GM23338 (cell line): ENCODE measurements around the gene RUSF1. TPM values are rescaled to one million over a fixed set of nuclear protein-coding genes. Genes with fewer than 3 reads are reported as not detected.

Source experiments
- ATAC-seq: fragments of 200-7000 bp; cut with Tn5 transposase; 3 replicates; pipeline ENCODE4 v1.9.1; 2020
- DNase-seq: peaks from one replicate; pipeline ENCODE4 v3.0.0-alpha.2; 2015; ENCODE audit warnings: low spot score
- H2AFZ ChIP-seq: fragments of 200-600 bp; sonication (generic); 2 replicates; pipeline ENCODE4 v1.8.0; 2016; ENCODE audit warnings: antibody characterized with exemption, mild to moderate bottlenecking, moderate library complexity
- H3F3A ChIP-seq: fragments of 200-600 bp; sonication (generic); replicated peaks from 2 replicates; pipeline ENCODE4 v1.8.0; 2017; ENCODE audit warnings: antibody characterized with exemption, mixed run types, low read depth
- H3K27ac ChIP-seq: fragments of 200-600 bp; sonication (generic); 2 replicates; pipeline ENCODE4 v1.6.1; 2016; ENCODE audit warnings: low read depth
- H3K27me3 ChIP-seq: fragments of 200-600 bp; sonication (generic); 2 replicates; pipeline ENCODE4 v1.8.0; 2016; ENCODE audit warnings: mild to moderate bottlenecking, mixed run types, moderate library complexity; ENCODE audit not compliant: insufficient read depth
- H3K36me3 ChIP-seq: fragments of 200-600 bp; sonication (generic); 2 replicates; pipeline ENCODE4 v1.8.0; 2016; ENCODE audit warnings: mild to moderate bottlenecking; ENCODE audit not compliant: insufficient read depth
- H3K4me1 ChIP-seq: fragments of 200-600 bp; sonication (generic); 2 replicates; pipeline ENCODE4 v1.8.0; 2016; ENCODE audit warnings: mild to moderate bottlenecking, moderate library complexity; ENCODE audit not compliant: insufficient read depth
- H3K4me2 ChIP-seq: fragments of 200-600 bp; sonication (generic); 2 replicates; pipeline ENCODE4 v1.7.1; 2017; ENCODE audit warnings: mixed run types
- H3K4me3 ChIP-seq: fragments of 200-600 bp; sonication (generic); 2 replicates; pipeline ENCODE4 v1.6.1; 2016; ENCODE audit warnings: mixed run types
- H3K79me2 ChIP-seq: fragments of 200-600 bp; sonication (generic); replicated peaks from 2 replicates; pipeline ENCODE4 v1.8.0; 2017; ENCODE audit warnings: mild to moderate bottlenecking; ENCODE audit not compliant: insufficient read depth
- H3K9me2 ChIP-seq: fragments of 200-600 bp; sonication (generic); 2 replicates; pipeline ENCODE4 v1.8.0; 2017; ENCODE audit not compliant: insufficient read depth
- H4K20me1 ChIP-seq: fragments of 200-600 bp; sonication (generic); replicated peaks from 2 replicates; pipeline ENCODE4 v1.8.0; 2017; ENCODE audit warnings: mild to moderate bottlenecking; ENCODE audit not compliant: insufficient read depth
- H3K27ac Mint-ChIP-seq: 2 replicates; pipeline ENCODE4 v1.8.0; 2020; ENCODE audit warnings: inconsistent platforms, mild to moderate bottlenecking, moderate library complexity, mixed read lengths
- H3K27me3 Mint-ChIP-seq: 3 replicates; pipeline ENCODE4 v1.8.0; 2022; ENCODE audit warnings: low read depth, mild to moderate bottlenecking, moderate library complexity, mixed read lengths, inconsistent platforms; ENCODE audit not compliant: insufficient read depth, poor library complexity
- H3K36me3 Mint-ChIP-seq: 3 replicates; pipeline ENCODE4 v1.8.0; 2021; ENCODE audit warnings: low read depth, mild to moderate bottlenecking, inconsistent platforms, moderate library complexity, mixed read lengths
- H3K4me1 Mint-ChIP-seq: 3 replicates; pipeline ENCODE4 v1.8.0; 2020; ENCODE audit warnings: mild to moderate bottlenecking, inconsistent platforms, mixed read lengths
- H3K4me3 Mint-ChIP-seq: 3 replicates; pipeline ENCODE4 v1.8.0; 2021; ENCODE audit warnings: moderate library complexity, mild to moderate bottlenecking, inconsistent platforms, mixed read lengths
- H3K9me3 Mint-ChIP-seq: 3 replicates; pipeline ENCODE4 v1.8.0; 2020; ENCODE audit warnings: moderate library complexity, mild to moderate bottlenecking, inconsistent platforms, mixed read lengths
- CTCF ChIP-seq, 2 experiments: fragments of 200-600 bp in 1 of 2; sonication (generic) in 1 of 2; conservative IDR thresholded peaks; 2 replicates each; pipeline versions ENCODE4 v1.5.1 to v1.6.1; 2016 to 2017; ENCODE audit warnings: antibody characterized with exemption in 2 of 2, low read depth in 2 of 2, mild to moderate bottlenecking in 2 of 2, moderate library complexity in 1 of 2
- ETS1 ChIP-seq: IDR thresholded peaks from 2 replicates; pipeline ENCODE4 v1.6.1; 2016; ENCODE audit warnings: antibody characterized with exemption
- EZH2 ChIP-seq: fragments of 200-600 bp; sonication (generic); IDR thresholded peaks from one replicate; pipeline ENCODE4 v1.8.0; 2017; ENCODE audit warnings: antibody characterized with exemption, mild to moderate bottlenecking, low read depth; ENCODE audit not compliant: unreplicated experiment
- EZH2phosphoT487 ChIP-seq: fragments of 200-600 bp; sonication (generic); IDR thresholded peaks from one replicate; pipeline ENCODE4 v1.8.1; 2018; ENCODE audit warnings: antibody characterized with exemption; ENCODE audit not compliant: unreplicated experiment
- JUNB ChIP-seq: IDR thresholded peaks from one replicate; pipeline ENCODE4 v1.6.1; 2016; ENCODE audit warnings: antibody characterized with exemption; ENCODE audit not compliant: unreplicated experiment
- NANOG ChIP-seq: IDR thresholded peaks from 2 replicates; pipeline ENCODE4 v1.6.1; 2016; ENCODE audit warnings: antibody characterized with exemption, borderline replicate concordance
- POLR2AphosphoS5 ChIP-seq: IDR thresholded peaks from 2 replicates; pipeline ENCODE4 v1.6.1; 2016; ENCODE audit warnings: antibody characterized with exemption, low read depth
- REST ChIP-seq: IDR thresholded peaks from one replicate; pipeline ENCODE4 v1.6.1; 2018; ENCODE audit warnings: antibody characterized with exemption; ENCODE audit not compliant: unreplicated experiment
- STAT1 ChIP-seq: IDR thresholded peaks from one replicate; pipeline ENCODE4 v1.6.1; 2016; ENCODE audit warnings: antibody characterized with exemption; ENCODE audit not compliant: unreplicated experiment
- ZNF114 ChIP-seq: fragments of 250-450 bp; sonication (Bioruptor Pico); IDR thresholded peaks from 2 replicates; pipeline ENCODE4 v1.5.0; 2020; ENCODE audit warnings: mild to moderate bottlenecking, moderate library complexity
- polyA plus RNA-seq: library from polyadenylated mRNA; unstranded; fragments of >200 nt; fragmentation: Nextera tagmentation; extraction: Ambion mirVana; gene quantifications from 2 replicates; pipeline ENCODE4 v1.2.1, GENCODE V29; 2016
- total RNA-seq: library from RNA; depleted of rRNA; stranded (reverse); fragments of >200 nt; shearing (Covaris generic); gene quantifications from 2 replicates; pipeline ENCODE4 v1.2.3, GENCODE V29; 2014

The RUSF1 gene
- total and polyA plus RNA-seq, 2 experiments from 2014 or later: 8.9 to 36.1 TPM

- Histone ChIP-seq H3K27me3 (peaks cover 69% of the 10 kb centered on the region), H4K20me1 (no peaks in the 10 kb centered on the region), H3K79me2 (no peaks in the 10 kb centered on the region), H3K4me2 (peak overlapping the region; percentile 85), H2AFZ (peak overlapping the region; percentile 97), H3K9me2 (no peaks in the 10 kb centered on the region), H3K4me1 (peaks cover 18% of the 10 kb centered on the region), H3K36me3 (no peaks in the 10 kb centered on the region), H3F3A (peaks cover 3% of the 10 kb centered on the region; the same call in 1 of the 2 replicates), H3K27ac (no peak overlapping the region), H3K4me3 (peak overlapping the region; percentile 76)
- Mint-ChIP-seq H3K27me3 (peaks cover 30% of the 10 kb centered on the region), H3K36me3 (no peaks in the 10 kb centered on the region), H3K4me3 (peak overlapping the region; percentile 83), H3K4me1 (peaks cover 28% of the 10 kb centered on the region), H3K27ac (no peak overlapping the region), H3K9me3 (no peaks in the 10 kb centered on the region; the same call in 1 of the 3 replicates)
- peak; percentile 53 for TF ChIP-seq EZH2
- TF ChIP-seq POLR2AphosphoS5: 0 out of 2 replicates have a peak, but pooled peaks have one; percentile 19
- TF ChIP-seq EZH2phosphoT487: no peak
- ATAC-seq (peak; percentile 73), DNase-seq (peak; percentile 70)
These were observed 21.1 kb upstream of the RUSF1 start for GRCh38 chr16:31529108-31529936.

GRCh38 chr16:31528523-31529107 is 20.4 kb upstream of the RUSF1 start:
- Mint-ChIP-seq H3K4me1 (peaks cover 28% of the 10 kb centered on the region), H3K27ac (no peak overlapping the region), H3K9me3 (no peaks in the 10 kb centered on the region; the same call in 1 of the 3 replicates), H3K36me3 (no peaks in the 10 kb centered on the region), H3K4me3 (peak overlapping the region; percentile 83), H3K27me3 (peaks cover 32% of the 10 kb centered on the region)
- peak overlapping the region; percentile 85 for H3K4me2 ChIP-seq
- peak overlapping the region; percentile 97 for H2AFZ ChIP-seq
- H3K9me2 ChIP-seq: no peaks in the 10 kb centered on the region
- H3F3A ChIP-seq: peaks cover 3% of the 10 kb centered on the region; the same call in 1 of the 2 replicates
- H3K4me1 ChIP-seq: peaks cover 18% of the 10 kb centered on the region
- H3K4me3 ChIP-seq: peak overlapping the region; percentile 76
- no peak for DNase-seq
- peaks cover 66% of the 10 kb centered on the region for H3K27me3 ChIP-seq
- H4K20me1 ChIP-seq: no peaks in the 10 kb centered on the region
- no peak overlapping the region for H3K27ac ChIP-seq
- peak; percentile 31 for ATAC-seq
- H3K79me2 ChIP-seq: no peaks in the 10 kb centered on the region
- H3K36me3 ChIP-seq: no peaks in the 10 kb centered on the region
- TF ChIP-seq POLR2AphosphoS5 (no peak), EZH2phosphoT487 (no peak), CTCF (conservative IDR thresholded peaks at IDR 0.05; ENCODE audit: low read depth in 2 of 2) (no peak), NANOG (no peak), ZNF114 (CRISPR knock-in tag) (no peak), JUNB (no peak), REST (no peak), ETS1 (no peak), EZH2 (no peak), STAT1 (no peak)
